GM10266 (cell line): ENCODE results near the gene GAMT.

Experiments used
- DNase-seq: peaks from one replicate; pipeline ENCODE4 v3.0.0; 2012; ENCODE audit errors: extremely low spot score
- TF ChIP-seq, protein P1 (sequence below): IDR thresholded peaks from 2 replicates; pipeline ENCODE4 v1.5.1; 2012; ENCODE audit warnings: mild to moderate bottlenecking, low read depth; ENCODE audit not compliant: control insufficient read depth, insufficient read depth; ENCODE audit errors: missing control alignments

The GAMT gene

DNA sequence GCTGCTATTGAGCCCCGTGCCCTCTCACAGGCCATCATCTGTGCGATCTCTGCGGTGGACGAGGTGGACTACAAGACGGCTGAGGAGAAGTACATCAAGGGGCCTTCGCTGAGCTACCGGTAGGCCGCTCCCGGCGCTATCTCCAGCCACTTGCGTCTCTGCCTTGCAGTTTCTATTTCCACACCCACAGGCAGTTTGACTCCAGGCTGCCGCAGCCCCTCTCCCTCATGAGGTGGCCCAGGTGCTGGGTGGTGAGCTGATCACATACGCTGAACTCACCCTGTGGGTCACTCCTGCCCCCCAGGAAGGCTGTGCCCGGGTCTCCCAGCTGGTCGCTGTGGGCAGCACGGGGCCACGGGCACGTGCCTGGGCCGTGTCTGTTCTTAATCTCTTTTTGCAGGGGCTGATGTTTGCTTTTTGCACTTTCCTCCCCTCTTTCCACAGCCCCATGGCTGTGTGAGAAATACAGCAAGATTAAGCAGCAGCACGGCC is 28.3 kb downstream of the GAMT start:
- DNase-seq: no peak
- TF ChIP-seq, protein P1, sequence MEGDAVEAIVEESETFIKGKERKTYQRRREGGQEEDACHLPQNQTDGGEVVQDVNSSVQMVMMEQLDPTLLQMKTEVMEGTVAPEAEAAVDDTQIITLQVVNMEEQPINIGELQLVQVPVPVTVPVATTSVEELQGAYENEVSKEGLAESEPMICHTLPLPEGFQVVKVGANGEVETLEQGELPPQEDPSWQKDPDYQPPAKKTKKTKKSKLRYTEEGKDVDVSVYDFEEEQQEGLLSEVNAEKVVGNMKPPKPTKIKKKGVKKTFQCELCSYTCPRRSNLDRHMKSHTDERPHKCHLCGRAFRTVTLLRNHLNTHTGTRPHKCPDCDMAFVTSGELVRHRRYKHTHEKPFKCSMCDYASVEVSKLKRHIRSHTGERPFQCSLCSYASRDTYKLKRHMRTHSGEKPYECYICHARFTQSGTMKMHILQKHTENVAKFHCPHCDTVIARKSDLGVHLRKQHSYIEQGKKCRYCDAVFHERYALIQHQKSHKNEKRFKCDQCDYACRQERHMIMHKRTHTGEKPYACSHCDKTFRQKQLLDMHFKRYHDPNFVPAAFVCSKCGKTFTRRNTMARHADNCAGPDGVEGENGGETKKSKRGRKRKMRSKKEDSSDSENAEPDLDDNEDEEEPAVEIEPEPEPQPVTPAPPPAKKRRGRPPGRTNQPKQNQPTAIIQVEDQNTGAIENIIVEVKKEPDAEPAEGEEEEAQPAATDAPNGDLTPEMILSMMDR: no peak

DNA sequence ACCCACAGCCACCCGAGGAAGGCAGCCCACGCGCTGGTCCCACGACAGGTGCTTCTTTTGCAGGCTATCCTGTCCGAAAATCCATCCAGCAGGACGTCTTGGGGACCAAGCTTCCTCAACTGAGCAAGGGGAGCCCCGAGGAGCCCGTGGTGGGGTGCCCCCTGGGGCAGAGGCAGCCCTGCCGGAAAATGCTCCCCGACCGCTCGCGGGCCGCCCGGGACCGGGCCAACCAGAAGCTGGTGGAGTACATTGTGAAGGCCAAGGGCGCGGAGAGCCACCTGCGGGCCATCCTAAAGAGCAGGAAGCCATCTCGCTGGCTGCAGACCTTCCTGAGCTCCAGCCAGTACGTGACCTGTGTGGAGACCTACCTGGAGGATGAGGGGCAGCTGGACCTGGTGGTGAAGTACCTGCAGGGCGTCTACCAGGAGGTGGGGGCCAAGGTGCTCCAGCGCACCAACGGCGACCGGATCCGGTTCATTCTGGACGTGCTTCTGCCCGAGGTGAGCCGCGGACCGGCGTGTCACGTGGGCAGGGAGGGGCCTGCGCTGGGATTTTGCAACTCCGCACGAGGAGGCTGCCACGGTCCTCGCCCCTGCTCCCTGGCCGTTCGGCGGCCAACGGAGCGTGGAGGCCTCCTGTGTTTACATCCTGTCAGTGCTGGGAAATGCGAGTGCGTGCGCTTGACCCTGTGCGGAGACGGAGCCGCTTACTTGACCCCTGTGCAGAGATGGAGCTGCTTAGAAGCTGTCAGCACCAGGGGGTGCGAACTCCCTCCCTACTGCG is 30.6 kb downstream of the GAMT start:
- TF ChIP-seq, protein P1: no peak
- DNase-seq: no peak

DNA sequence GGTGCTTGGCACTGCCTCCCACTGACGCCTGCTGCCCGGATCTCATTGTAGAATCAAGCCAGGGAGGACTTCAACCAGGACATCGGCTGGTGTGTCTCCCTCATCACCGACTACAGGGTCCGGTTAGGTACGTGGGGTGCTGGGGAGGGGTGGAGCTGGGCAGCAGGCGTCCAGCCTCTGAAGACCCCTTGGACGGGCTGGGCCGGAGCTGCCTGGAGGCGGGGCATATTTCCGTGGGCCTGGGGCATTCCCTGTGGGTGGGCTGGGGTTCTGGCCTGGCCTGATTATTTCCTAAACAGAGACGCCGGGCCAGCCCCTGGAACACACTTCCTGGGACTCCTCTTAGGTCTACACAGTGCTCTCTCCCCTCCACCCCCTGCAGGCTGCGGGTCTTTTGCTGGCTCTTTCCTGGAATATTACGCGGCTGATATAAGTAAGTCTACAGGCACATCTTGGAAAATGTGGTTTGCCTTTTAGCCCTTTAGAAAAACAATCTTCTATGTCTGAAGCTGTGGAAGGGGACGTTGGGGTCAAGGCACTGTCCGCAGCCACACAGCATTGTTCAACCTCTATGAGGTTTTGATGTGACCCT is 32.0 kb downstream of the GAMT start:
- TF ChIP-seq, protein P1: no peak
- no peak for DNase-seq

GRCh38 chr19:1366899-1367870 is 34.2 kb downstream of the GAMT start:
- TF ChIP-seq, protein P1: no peak

GRCh38 chr19:1366296-1366695 is 35.0 kb downstream of the GAMT start:
- TF ChIP-seq, protein P1: no peak
- DNase-seq: peak; percentile 59

More at GRCh38 chr19:1366899-1367870, 34.2 kb downstream of the GAMT start:
- DNase-seq: no peak

GRCh38 chr19:1365319-1366269 is 35.7 kb downstream of the GAMT start:
- TF ChIP-seq, protein P1: no peak
- no peak for DNase-seq
